Stimulated activated CD4-positive, alpha-beta T cell treated with anti-CD3 and anti-CD28 coated beads, Interleukin-12 subunit alpha, Interleukin-12 subunit beta, amount 100 ng/mL, for 4 hours (primary cell): ENCODE results near the gene DNASE2B.

Source experiments
- DNase-seq: peaks from one replicate; pipeline ENCODE4 v3.0.0-alpha.2; 2020

The DNASE2B gene, protein sequence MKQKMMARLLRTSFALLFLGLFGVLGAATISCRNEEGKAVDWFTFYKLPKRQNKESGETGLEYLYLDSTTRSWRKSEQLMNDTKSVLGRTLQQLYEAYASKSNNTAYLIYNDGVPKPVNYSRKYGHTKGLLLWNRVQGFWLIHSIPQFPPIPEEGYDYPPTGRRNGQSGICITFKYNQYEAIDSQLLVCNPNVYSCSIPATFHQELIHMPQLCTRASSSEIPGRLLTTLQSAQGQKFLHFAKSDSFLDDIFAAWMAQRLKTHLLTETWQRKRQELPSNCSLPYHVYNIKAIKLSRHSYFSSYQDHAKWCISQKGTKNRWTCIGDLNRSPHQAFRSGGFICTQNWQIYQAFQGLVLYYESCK

DNA sequence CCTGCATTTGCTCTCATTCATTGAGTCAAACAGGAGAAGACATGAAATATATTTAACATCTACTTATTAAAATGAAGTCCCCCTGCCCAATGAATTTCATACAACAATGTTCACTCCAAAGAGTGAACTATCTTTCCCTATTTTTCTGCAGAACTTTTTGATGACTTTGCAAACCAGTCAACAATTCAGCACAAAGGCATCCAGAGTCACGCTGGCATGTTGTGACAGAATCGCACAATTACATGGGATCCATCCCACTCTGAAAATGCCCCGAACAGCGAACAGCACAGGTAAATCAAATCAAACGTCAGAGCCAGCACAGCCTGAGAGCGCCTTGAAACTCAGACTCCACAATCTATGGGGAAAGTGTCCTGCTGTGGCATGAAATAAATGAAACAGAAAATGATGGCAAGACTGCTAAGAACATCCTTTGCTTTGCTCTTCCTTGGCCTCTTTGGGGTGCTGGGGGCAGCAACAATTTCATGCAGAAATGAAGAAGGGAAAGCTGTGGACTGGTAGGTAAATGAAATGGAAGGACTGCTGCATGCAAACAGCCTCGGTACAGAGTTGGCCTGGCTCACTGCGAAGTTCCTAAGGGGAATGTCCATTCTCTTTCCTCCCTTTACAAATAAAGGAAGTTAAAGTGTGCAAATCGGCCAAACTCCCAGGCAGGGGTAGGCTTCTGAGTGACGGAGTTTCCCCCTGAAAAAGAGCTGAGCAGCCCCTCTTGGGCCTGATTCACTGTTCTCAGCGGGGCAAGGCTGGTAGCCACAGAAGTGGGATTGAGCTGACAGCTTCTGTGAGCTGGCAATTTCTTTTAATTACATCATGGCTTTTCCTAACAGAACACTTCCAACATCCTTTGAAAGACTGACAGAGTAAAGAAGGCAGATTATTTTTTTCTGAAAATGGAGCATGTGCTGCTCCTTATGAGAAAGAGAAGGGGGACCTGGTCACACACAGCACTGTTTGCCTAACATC is at the start of gene DNASE2B:
Gene DNASE2B, plus strand, starts transcription at position 310 of the 981 bp plus-strand sequence. Its CDS starts 81 bp downstream, at position 391.
- DNase-seq, result no peak

DNA sequence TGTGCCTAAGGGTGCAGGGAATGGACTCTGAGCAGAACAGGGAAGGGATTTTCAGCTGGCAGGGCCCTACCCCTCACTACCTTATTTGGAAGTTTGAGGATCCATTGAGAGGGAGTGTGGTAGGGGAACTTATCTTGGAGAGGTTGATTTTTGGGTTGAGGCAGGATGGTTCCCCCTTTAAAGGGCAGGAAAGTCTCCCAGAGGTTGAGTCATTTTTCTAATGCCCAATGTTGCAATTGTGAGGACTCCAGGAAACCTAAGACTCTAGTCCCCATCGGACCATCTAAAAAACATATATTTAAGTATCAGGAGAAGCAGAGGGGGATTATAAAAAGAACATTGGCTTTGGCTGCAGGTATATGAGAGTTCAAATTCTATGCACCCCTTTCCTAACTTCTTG is 49.5 kb upstream of the DNASE2B start:
- DNase-seq, result no peak

DNA sequence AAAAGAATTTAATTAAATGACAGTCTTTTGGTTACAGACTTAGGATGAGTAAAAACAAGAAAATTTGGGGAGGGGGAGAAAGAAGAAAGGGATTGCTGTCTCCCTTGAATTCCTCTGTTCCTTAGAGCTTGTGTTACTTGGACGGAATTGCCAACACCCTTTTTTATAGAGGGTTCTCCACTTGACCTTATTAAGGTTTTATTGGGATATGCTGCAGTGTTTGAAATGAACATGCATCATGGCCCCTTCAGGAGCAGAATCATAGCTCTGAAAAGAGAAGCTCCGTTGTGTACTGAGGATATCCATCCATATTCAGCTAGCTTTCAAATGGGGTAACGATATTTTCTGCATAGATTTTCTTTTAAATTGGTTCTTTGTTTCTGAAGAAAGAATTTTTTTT is 48.2 kb upstream of the DNASE2B start:
- DNase-seq, result no peak

DNA sequence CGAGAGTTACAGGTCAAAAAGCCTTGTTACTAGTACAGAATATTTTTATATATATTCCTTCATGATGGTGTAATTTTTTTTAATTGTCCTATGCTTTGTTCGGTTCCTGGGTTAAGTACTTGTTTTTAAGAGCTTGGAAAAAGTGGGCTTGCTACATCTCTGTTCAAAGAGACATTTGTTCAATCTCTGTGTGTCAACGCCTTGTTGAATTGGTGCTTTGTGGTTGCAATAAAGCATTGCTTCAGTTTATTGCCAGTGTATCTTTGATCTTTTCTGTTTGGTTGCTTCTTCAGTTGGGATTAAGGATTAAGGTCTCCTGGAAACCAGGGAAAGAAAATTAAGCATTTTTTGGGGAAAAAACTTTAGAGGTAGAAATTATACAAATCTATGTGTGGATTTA is 47.7 kb upstream of the DNASE2B start:
- DNase-seq, result no peak

DNA sequence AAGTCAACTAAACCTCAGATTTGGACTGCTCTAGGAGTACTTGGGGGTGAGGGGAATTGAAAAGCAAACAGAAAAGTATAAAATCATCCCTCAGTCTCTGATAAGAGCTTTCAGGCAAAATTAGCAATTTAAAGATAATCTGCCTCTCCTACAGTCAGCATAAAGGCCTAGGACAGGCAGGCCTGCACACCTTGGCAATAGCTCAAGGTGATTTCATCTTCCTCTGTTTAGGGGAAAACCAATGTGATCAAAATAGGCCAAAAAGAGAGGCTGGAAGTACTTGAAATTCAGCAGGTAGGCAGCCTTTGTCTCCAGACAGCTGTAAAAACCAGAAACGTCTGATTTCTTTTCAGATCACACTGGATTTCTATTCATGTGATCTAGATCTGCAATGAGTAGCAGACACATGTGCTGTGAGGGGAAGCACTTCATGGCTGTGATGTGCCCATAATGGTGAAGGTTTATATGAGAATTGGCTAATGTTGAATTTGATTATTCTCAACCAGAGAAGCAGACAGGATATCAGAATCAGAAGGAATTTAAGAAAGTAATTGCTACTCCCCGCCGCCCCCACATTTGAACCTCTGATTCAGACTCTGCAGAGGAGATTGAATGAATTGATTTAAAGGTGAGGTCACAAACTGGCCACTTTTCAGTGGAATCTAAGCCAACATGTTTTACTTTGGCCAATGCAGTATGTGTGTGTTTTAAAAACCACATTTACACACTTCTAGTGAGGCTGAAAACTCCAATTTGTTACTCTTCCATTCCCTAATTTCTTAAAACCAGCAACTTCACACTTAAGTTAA is 45.8 kb upstream of the DNASE2B start:
- DNase-seq, result no peak

DNA sequence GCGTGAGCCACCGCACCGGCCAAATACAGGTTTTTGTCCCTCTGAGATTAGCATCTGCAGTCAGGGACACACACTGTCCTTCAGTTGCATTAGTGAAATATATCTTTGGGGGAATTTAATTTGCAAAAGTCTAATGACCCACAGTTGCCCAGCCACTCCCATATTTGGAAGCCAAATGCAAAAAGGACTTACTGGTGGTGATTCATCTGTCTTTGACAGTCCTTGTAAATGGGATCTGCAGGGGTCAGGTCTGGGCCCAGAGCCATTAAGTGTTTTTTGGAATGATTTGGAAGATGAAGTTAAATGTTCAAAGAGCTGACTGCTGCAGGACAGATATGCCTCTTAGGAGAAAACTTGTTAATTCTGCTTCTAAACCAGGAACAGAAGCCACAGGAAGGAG is 44.6 kb upstream of the DNASE2B start:
- no peak for DNase-seq

DNA sequence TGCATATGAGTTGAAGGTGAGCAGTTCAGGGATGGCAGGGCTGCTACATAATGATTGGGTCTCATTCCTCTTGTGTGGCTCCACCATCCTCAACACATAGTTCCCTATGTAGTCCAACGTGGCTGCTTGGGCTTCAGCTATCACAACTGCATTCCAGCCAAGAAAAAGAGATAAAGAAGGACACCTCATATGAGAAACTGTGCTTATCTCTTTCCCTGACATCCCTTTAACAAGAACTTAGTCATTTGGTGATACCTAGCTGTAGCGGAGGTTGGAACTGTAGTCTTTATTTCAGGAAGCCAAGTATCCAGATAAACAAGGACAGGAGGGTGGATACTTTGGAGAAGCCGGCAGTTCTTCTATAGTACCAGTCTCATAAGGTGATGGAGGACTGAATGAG is 42.7 kb upstream of the DNASE2B start:
- DNase-seq, result no peak

DNA sequence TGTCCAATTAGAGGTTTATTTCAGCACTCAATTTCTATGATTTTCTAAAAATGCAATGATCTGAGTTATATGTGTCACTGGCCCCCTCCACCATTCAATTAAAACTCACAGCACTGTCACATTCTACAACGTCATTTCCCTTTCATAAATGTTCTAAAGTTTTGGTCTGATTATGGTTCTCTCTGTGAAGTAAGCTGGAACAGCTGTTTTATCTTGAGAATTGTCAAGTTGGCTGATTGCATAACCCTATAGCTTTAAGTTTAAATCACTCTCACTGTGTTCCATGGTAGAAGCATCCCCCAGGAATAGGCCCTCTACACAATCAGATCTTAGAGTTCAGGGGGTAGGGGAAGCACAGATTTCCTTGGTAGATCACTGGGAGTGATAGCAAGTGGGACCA is 41.4 kb upstream of the DNASE2B start:
- no peak for DNase-seq

DNA sequence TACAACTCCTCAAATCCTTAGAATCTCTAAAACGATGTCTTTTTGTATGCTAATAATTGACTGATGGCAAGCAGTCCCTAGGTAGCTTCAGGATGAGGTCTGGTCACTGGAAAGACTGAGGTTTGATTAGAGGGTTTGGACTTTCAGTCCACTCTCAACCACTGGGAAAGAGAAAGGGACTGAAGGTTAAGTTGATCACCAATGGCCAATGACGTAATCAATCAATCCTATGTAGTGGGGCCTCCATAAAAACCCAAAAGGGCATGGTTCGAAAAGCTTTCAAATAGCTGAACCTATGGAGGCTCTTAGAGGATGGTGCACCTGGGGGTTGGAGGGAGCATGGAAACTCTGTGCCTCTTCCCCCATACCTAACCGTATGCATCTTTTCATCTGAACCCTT is 39.6 kb upstream of the DNASE2B start:
- DNase-seq, result no peak

DNA sequence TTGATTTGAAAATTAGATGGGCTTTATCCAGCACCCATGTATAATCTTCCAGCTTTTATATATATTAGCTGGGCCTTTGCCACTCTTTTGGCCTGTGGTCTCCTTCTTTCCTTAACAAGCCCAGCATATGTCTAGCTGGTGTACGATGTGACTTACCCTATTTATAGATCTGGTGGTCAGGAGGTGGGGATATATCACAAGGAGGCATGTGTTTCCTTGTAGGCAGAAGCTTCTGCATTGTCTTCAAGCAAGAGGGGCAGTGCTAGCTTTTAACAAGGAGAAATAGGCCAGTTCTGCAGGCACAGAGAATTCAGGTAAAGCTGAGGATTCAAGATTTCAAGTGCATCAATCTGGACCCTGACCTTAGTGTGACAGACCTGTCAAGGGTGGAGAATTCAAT is 38.0 kb upstream of the DNASE2B start:
- no peak for DNase-seq

DNA sequence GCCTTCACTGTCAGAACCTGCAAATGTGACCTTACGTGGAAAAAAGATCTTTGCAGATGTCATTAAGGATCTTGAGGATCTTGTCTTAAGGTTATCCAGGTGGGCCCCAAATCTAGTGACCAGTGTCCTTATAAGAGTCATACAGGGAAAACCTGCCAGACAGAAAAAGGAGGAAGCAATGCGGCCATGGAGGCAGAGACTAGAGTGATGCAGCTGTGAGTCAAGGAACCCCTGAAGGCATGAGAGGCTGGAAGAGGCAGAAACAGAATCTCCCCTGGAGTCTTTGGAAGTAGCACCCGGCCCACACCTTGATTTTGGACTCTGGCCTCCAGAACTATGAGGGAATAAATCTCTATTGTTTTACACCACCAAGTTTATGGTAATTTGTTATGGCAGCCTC is 36.5 kb upstream of the DNASE2B start:
- DNase-seq, result no peak

DNA sequence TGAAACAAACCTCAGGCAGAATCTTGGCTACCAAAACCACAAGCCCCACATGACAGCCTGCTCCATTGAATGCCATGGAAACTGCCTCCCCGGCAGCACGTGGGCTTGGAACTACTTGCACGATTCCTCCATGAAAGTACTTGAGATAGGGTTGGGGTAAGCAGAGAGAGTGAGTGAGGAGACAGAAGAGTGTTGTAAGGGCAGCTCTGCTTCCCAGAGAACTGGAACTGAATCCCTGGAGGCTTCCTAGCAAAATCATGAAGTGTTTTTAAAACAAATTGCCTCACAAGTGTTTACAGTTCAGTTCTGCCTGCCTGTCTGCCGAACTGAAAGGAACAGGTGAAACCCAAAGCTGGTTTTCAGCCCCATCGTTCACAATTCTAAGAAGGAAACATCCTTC is 35.3 kb upstream of the DNASE2B start:
- DNase-seq, result no peak

DNA sequence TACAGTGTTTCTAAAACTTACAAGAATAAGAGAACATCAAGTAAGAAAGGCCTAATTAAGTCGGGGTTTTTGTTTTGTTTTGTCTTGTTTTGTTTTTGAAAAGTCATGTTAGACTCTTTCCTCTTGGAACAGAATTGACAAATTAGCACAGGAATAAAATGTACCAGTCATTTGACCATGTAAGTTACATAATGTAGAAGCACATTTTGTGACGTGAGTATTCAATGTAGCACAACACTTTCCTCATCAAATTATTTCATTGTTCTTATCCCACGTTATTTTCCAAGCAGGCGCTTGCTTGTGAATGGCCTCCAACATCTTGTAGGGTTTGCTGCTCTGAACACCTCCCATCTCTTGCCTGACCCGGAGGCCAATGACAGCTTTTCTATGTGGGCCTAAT is 34.7 kb upstream of the DNASE2B start:
- DNase-seq, result no peak

DNA sequence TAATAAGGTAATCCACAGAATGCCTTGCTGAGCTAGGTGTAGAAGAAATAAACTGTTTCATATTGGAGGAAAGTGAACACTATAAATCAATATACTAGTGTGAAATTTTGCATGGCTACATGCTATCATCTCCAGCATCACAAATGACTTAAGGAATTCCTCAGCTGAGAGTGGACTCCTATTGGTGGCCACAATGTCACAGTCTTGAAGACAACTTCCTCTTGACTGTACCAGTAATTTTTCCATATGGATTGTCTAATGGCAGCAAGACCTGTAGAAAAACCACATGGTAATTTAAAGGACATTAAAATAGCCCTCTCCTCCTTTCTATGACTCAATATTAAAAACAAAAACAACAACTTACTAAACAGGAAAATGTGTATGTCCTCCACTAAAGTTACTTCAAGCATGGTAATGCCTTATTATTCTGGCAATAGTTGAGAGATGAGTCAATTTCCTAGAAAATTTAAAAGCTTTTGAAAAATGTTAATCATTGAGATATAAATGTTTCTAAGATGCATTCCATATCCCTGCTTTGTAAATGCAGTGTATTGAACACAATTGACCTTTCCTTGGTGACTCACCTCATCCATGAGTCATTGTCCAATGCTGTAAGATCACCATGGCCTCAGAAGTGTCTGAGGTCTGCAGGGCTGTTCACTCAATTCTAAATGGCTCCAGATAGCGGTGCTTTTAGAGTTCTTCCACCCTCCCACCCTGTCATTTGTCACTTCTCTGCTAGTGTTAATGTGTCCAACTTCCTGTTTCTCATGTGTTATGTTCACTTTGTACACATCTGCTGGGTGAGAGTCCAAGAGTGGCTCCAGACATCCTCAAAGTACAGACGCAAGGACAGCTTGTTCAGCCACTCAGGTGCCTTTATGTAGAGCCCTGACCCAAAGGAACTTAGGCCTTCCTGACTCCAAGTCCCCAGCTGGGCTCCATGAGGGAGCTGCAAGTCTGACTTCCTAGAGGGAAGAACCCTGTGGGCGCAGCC is 32.8 kb upstream of the DNASE2B start:
- DNase-seq, result no peak

DNA sequence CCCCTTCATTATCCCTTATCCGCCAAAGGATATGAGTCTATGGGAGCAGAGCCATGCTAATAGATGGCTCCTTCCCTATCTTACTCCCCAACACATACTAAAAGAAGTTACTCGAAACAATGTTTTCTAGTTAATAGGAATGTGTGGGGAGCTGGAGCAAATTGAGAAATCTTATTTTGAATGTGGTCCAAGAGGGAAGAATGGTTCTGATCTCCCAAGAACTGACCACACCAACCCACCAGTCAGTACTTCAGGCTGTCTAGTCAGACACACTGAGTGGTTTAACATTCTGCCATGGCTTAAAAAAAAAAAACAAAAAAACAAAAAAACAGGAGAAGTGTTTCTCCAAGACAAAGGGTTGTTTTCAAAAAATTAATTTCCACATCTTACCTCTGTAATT is 31.5 kb upstream of the DNASE2B start:
- DNase-seq, result no peak

DNA sequence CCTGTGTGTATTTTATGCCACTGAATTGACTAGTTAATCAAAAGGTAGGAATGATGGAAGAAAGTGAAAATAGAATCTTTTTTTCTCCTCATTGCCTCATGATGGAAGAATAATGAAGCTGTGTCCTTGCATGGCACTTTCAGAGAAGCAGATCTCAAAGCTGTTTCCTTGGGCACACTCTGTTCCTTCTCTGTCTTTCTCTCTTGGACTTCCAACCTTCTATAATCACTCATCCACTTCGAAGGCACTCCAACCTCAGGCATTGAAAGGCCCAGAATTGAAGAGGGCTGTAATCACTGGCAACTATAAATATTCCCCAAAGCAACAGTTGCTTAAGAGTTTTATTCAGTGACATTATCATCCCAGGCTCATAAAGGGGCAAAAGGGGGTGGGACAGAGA is 31.1 kb upstream of the DNASE2B start:
- no peak for DNase-seq

DNA sequence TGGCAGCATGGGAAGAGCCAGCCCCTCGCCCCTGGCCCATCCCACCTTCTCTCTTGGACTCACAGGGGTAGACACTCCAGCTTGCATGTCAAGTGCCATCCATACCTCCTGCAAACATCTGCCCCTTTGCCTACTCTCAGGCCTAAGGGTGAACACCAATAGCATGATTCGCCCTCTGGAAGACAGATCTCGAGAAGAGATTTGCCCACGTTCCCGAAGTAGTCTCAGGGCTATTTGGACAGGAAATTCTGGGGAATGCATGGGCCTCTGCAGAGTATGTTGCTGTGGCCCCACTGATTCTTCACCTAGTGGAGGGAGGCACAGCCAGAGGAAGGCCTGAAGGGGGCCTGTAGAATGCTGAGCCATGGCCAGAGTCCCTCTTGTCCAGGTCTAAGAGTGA is 29.8 kb upstream of the DNASE2B start:
- no peak for DNase-seq

DNA sequence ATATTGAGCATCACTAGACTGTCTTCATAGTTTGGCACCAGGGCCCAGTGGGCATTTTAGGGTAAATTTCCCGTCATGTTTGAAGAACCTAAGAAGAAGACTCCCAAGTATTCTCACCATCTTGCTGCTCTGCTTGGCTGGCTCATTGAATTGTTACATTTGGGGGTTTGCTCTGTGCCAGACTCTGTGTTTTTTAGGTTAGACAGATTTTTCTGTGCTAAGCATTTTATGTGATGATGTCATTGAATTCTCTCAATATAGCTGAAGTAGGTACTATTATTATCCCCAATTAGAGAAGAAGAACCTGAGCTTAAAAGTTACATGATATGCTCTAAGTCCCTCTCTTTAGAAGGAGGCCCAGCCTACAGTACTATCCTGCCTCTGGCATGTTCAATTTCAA is 28.0 kb upstream of the DNASE2B start:
- DNase-seq, result no peak

DNA sequence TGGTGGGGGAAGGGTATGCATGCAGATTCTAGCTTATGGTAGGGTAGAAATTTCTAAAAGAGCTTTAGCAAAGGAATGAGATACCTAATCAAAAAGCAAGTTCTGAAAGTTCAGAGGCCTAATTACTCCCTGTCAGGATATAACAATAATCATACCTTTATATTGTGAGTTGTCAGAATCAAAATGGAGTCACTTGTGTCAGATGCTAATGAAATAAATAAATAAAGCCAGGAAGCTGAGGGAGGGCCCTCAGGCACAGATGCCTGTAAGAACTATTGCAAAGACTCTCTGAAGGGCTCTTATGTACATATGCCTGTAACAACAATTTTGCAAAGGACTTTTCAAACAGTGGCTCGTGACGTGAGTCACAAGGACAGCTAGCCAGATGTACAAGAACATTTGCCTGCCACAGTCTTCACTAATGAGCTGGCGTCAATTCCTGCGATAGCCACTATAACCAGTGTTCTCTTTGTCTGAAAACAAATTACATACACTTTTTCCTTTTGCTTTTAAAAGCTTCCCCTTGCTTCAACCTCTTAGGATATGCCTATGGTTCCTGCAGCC is 27.4 kb upstream of the DNASE2B start:
- no peak for DNase-seq

DNA sequence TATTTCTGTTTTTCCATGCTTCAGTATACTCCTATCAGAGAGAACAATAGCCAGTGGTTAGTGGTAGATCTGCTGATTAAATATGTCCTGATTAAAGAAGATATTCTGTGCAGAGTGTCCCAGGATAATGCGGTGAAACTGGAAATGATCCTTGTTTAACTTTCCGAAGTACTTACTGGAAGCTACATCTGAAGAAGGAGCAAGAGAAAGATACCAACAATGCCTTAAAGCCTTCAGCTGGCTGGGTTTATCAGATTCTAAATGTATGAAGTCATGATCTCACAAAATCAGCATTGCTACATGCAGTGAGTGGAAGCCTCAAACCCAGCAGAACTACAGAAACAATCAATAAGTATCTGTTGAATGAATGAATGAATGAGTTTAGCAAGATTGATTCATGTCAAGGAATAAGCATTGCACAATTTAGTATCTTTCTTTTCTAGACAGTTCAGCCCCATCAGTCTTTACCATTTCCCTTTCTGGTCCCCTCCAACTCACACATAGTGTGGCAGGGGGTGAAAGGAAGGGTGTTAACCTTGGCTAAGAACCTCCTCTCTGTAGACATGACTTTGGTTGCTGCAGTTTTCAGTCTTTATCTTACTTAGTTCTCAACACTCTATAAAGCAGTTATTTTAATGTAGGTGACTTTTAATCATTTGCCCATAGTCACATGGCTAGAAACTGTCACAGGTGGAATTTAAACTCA is 24.7 kb upstream of the DNASE2B start:
- DNase-seq, result no peak
